ENCODE measurements around the gene C4orf50. TPM values are rescaled to one million over a fixed set of nuclear protein-coding genes. Genes with fewer than 3 reads are reported as not detected.

The C4orf50 gene
- total RNA-seq, 1 donor from 2014 or later: 0.49 TPM

DNA sequence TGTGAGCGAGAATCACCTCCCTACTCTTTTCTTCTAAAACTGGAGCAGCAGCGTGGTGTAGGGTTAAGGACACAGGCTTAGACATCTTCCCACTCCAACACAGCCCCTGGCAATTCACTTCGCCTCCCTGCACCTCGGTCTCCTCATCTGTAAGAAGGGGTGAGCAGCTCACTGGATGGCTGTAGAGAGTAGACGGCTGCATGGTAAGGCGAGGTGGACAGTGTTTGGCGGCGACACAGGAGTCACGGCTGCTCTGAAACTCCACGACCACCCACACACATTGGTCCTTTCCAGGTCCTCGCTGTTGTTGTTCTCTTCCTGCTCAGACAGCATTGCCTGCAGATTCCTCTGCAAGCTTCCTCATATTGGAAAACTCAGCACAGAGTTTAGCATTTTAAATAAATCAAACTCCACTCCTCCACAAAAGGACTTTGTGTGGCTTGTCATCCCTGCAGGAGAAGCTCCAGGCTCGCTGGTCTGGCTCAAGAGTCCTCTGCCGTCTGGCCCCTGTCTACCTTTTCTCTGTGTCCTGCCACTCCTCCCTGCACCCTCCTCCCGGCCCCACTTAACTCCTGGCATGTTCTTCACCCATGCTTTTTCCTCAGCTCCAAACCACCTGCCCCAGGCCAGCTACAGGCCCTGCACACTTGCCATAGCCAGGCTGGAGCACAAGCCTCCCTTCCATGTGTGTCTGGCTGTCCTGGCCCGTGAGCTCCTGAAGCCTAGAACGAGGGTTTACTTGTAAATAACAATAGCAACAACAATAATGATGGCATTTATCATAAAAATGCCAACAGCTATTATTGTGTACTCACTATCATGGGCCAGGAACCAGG lies 84.0 kb downstream of the C4orf50 start:
- no peaks in the 10 kb centered on the region for H3K4me1 ChIP-seq
- no peak overlapping the region for H3K4me3 ChIP-seq
- no peaks in the 10 kb centered on the region for H3K27me3 ChIP-seq
- no peaks in the 10 kb centered on the region for H3K9me3 ChIP-seq
- no peak for TF ChIP-seq POLR2AphosphoS5 (IDR thresholded peaks at IDR 0.05; ENCODE audit: insufficient read depth in 1 of 2, low read depth in 1 of 2)
- TF ChIP-seq, protein P1, sequence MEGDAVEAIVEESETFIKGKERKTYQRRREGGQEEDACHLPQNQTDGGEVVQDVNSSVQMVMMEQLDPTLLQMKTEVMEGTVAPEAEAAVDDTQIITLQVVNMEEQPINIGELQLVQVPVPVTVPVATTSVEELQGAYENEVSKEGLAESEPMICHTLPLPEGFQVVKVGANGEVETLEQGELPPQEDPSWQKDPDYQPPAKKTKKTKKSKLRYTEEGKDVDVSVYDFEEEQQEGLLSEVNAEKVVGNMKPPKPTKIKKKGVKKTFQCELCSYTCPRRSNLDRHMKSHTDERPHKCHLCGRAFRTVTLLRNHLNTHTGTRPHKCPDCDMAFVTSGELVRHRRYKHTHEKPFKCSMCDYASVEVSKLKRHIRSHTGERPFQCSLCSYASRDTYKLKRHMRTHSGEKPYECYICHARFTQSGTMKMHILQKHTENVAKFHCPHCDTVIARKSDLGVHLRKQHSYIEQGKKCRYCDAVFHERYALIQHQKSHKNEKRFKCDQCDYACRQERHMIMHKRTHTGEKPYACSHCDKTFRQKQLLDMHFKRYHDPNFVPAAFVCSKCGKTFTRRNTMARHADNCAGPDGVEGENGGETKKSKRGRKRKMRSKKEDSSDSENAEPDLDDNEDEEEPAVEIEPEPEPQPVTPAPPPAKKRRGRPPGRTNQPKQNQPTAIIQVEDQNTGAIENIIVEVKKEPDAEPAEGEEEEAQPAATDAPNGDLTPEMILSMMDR (IDR thresholded peaks at IDR 0.05): no peak
- TF ChIP-seq POLR2A (IDR thresholded peaks at IDR 0.05): no peak
- DNase-seq (ENCODE audit: extremely low spot score in 2 of 2): no peak
- no peak overlapping the region for H3K27ac ChIP-seq
- no peaks in the 10 kb centered on the region for H3K36me3 ChIP-seq
- intact Hi-C loops (cut with DNase I): no loop called here

- H3K36me3 ChIP-seq: no peaks in the 10 kb centered on the region
- no peak for TF ChIP-seq POLR2AphosphoS5 (IDR thresholded peaks at IDR 0.05; ENCODE audit: insufficient read depth in 1 of 2, low read depth in 1 of 2)
- no peak for TF ChIP-seq POLR2A (IDR thresholded peaks at IDR 0.05)
- TF ChIP-seq, protein P1 (IDR thresholded peaks at IDR 0.05): no peak
- no peak overlapping the region for H3K27ac ChIP-seq
- DNase-seq (ENCODE audit: extremely low spot score in 2 of 2): no peak
- intact Hi-C loops (cut with DNase I): no loop called here
- no peak overlapping the region for H3K4me3 ChIP-seq
- no peaks in the 10 kb centered on the region for H3K27me3 ChIP-seq
- no peaks in the 10 kb centered on the region for H3K4me1 ChIP-seq
- H3K9me3 ChIP-seq: no peaks in the 10 kb centered on the region
Measured at GRCh38 chr4:5933116-5933515, 85.1 kb downstream of the C4orf50 start.

DNA sequence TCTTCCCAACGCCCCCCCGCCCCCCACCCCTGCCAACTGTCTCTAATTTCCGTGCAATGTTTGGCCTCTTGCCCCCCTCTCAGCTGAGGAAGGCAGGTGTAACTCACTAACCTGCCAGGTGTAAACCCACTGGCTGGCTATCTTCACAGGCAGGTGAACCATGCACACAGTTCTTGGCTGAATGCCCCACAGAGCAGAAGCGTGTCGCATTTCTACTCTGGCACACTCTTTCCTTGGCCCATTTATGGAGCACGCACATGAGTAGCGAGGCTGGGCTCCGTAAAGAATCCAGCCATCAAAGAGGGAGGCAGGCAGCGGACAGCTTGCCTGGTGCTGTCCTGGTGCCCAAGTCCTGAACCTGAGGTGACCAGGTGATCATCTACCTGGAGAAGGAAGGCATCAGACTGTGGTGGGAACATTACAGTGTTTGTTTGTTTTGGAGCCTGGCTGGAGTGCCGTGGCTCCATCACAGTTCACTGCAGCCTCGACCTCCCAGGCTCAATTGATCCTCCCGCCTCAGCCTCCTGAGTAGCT lies 86.1 kb downstream of the C4orf50 start:
- Histone ChIP-seq H3K36me3 (no peaks in the 10 kb centered on the region), H3K27ac (no peak overlapping the region), H3K4me3 (no peak overlapping the region), H3K4me1 (no peaks in the 10 kb centered on the region), H3K27me3 (no peaks in the 10 kb centered on the region), H3K9me3 (no peaks in the 10 kb centered on the region)
- DNase-seq (ENCODE audit: extremely low spot score in 2 of 2): no peak
- intact Hi-C loops (cut with DNase I): no loop called here
- no peak for TF ChIP-seq POLR2AphosphoS5 (IDR thresholded peaks at IDR 0.05; ENCODE audit: insufficient read depth in 1 of 2, low read depth in 1 of 2)
- TF ChIP-seq, protein P1 (IDR thresholded peaks at IDR 0.05): no peak
- no peak for TF ChIP-seq POLR2A (IDR thresholded peaks at IDR 0.05)

DNA sequence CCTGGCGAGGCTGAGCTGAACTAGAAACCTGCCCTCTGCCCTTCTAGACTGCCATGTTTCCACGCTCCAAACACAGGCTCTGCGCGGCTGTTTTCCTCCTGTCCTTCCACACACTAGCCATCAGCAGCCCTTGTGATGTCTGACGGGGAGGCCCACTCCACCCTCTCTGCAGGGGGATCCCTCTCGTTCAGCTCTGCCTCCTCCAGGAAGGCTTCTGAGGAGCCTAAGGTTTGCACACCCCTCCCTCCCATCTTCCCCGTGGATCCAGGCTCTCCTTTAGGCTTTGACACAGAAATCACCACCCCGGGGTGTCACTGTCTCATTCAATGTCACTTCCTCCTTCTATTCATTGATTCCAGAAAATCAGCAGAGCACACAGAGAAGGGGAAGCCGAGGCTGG lies 86.7 kb downstream of the C4orf50 start:
- TF ChIP-seq POLR2A (IDR thresholded peaks at IDR 0.05) (no peak), POLR2AphosphoS5 (IDR thresholded peaks at IDR 0.05; ENCODE audit: insufficient read depth in 1 of 2, low read depth in 1 of 2) (no peak)
- TF ChIP-seq, protein P1 (IDR thresholded peaks at IDR 0.05): no peak
- Histone ChIP-seq H3K4me3 (no peak overlapping the region), H3K27me3 (no peaks in the 10 kb centered on the region), H3K36me3 (no peaks in the 10 kb centered on the region), H3K4me1 (no peaks in the 10 kb centered on the region), H3K27ac (no peak overlapping the region), H3K9me3 (no peaks in the 10 kb centered on the region)
- intact Hi-C loops (cut with DNase I): no loop called here
- DNase-seq (ENCODE audit: extremely low spot score in 2 of 2): no peak

DNA sequence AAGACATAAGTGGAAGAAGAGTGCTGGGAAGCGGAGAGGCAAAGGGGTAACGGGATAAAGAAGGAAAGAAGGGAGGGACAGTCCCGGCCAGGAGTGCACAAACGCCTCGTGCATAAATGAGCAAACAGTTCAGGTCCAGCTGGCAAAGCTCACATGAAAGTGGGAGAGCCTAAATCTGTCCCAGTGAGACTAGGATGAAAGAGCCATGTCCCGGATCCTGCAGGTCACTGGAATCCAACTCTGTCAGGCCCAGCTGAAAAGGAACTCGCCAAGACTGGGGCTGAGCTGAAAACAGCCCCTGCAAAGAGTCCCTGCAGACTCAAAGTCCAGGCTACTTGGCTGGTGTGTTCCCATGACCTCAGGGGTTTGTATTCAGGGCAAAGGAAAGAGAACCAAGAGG lies 87.4 kb downstream of the C4orf50 start:
- no peaks in the 10 kb centered on the region for H3K4me1 ChIP-seq
- intact Hi-C loops (cut with DNase I): no loop called here
- no peaks in the 10 kb centered on the region for H3K36me3 ChIP-seq
- no peaks in the 10 kb centered on the region for H3K9me3 ChIP-seq
- H3K27me3 ChIP-seq: no peaks in the 10 kb centered on the region
- TF ChIP-seq POLR2AphosphoS5 (IDR thresholded peaks at IDR 0.05; ENCODE audit: insufficient read depth in 1 of 2, low read depth in 1 of 2) (no peak), POLR2A (IDR thresholded peaks at IDR 0.05) (no peak)
- TF ChIP-seq, protein P1 (IDR thresholded peaks at IDR 0.05): no peak
- H3K4me3 ChIP-seq: no peak overlapping the region
- no peak for DNase-seq (ENCODE audit: extremely low spot score in 2 of 2)
- no peak overlapping the region for H3K27ac ChIP-seq

All from vagina (tissue), 2 donors.